Stomach smooth muscle (tissue), 2 donors: ENCODE measurements around the gene KLF16.
"Not testable (repeated sequence)": the region's sequence is repeated elsewhere in the genome, so short reads cannot be mapped to it uniquely, and the experiment has no call there.

Source experiments
- H3K27ac ChIP-seq: one replicate; pipeline ENCODE4 v1.7.0; 2013; ENCODE audit warnings: mild to moderate bottlenecking, low read length, inconsistent platforms
- H3K27me3 ChIP-seq, 2 donors: one replicate each; pipeline ENCODE4 v1.7.0; 2013; ENCODE audit warnings: low read length in 2 of 2; ENCODE audit not compliant: insufficient read depth in 2 of 2, control insufficient read depth in 1 of 2
- H3K36me3 ChIP-seq, 2 donors: one replicate each; pipeline ENCODE4 v1.7.0; 2013; ENCODE audit warnings: low read length in 2 of 2; ENCODE audit not compliant: control insufficient read depth in 2 of 2, insufficient read depth in 2 of 2
- H3K4me1 ChIP-seq: one replicate; pipeline ENCODE4 v1.7.0; 2013; ENCODE audit warnings: low read length; ENCODE audit not compliant: control insufficient read depth, insufficient read depth
- H3K4me3 ChIP-seq, 2 donors: one replicate each; pipeline ENCODE4 v1.7.0; 2013; ENCODE audit warnings: low read length in 2 of 2
- H3K9ac ChIP-seq, 2 donors: one replicate each; pipeline ENCODE4 v1.7.0; 2013; ENCODE audit warnings: low read length in 2 of 2, mild to moderate bottlenecking in 1 of 2
- H3K9me3 ChIP-seq, 2 donors: one replicate each; pipeline ENCODE4 v1.7.0; 2013; ENCODE audit warnings: low read length in 2 of 2; ENCODE audit not compliant: control insufficient read depth in 2 of 2
- donor health status: healthy.
- donor health status: Pancreatic carcinoma.

Gene KLF16

DNA sequence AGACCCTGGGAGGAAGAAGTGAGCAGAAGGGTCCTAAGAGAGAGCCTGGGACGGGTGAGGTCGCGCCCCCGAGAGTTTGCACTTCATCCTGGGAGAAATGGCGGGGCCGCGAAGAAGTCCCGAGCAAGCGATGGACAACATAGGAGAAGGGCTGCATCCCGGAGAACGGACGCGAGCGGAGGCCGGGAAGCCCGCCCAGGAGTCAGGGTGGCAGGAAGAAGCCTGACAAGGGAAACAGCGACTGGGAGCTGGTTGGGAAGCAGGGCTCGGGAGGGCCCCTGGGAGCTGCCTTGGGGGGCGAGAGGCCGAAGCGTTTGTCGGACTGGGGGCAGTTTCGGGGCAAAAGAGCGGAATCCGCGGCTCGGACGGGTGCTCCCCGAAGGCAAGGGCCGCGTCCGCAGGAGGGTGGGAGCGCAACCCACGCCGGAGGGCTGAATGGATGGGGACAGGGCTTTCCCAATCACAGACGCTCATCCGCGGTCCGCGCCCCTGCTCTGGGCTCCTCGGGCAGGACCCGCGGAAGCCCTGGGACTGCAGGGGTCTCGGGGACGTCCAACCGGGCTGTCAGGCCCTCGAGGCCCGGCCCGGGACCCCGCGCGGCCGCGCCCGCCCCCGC is 21.4 kb upstream of the KLF16 start:
- Histone ChIP-seq H3K27ac (peak overlapping the region; percentile 41), H3K4me1 (peaks cover 34% of the 10 kb centered on the region)

DNA sequence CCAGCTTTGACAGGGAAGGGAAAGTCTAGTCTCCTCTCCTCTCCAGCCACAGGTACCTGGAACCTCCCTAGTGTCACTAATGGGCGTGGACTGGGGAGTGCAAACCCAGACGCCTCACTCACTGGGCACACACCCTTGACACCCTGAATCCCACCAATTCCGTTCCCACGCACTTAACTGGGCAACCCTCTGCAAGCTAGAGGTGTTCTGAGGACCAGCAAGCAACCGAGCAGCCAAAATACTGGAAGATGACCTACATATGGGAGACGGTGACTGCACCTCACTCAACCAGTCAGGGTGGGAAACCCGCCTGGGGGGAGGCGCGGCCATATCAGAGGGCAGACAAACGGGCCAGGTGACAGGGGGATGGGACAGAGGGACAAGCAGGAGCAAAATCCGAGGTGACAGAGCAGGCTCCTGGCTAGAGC is 20.9 kb upstream of the KLF16 start:
- peak overlapping the region; percentile 79 to 92 for H3K4me3 ChIP-seq
- H3K36me3 ChIP-seq: peaks cover 0 to 2% of the 10 kb centered on the region in 2 donors
- H3K9ac ChIP-seq: peak overlapping the region; percentile 82 to 83
- peak overlapping the region; percentile 41 for H3K27ac ChIP-seq
- peaks cover 34% of the 10 kb centered on the region for H3K4me1 ChIP-seq
- H3K9me3 ChIP-seq: no peaks in the 10 kb centered on the region
- no peaks in the 10 kb centered on the region for H3K27me3 ChIP-seq

More for the DNA sequence above, 21.4 kb upstream of the KLF16 start:
- no peaks in the 10 kb centered on the region for H3K27me3 ChIP-seq
- H3K36me3 ChIP-seq: peaks cover 0 to 2% of the 10 kb centered on the region in 2 donors
- peak overlapping the region; percentile 82 to 83 for H3K9ac ChIP-seq
- no peaks in the 10 kb centered on the region for H3K9me3 ChIP-seq
- peak overlapping the region; percentile 79 to 92 for H3K4me3 ChIP-seq

DNA sequence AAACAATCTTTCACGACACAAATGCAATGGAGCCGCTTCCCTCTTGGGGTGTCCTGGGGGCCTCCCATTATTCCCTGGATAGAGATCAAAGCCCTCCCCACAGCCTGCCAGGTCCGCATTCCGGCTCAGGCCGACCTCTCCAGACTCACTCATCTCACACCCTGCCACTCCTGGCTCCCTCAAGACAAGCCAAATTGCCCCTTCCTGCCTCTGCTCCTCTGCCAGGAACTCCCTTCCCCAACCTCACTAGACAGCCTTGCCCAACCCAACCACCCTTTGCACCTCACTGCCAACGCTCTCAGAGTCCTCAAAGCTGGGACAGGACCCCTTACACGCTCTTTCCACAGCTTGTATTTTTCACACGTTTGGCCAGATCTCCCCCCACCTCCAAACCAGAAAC is 20.4 kb upstream of the KLF16 start:
- Histone ChIP-seq H3K9me3 (no peaks in the 10 kb centered on the region), H3K4me3 (peak overlapping the region; percentile 79 to 92), H3K36me3 (peaks cover 0 to 2% of the 10 kb centered on the region in 2 donors), H3K4me1 (peaks cover 34% of the 10 kb centered on the region), H3K27me3 (no peaks in the 10 kb centered on the region), H3K27ac (no peak overlapping the region), H3K9ac (peak overlapping the region; percentile 82 to 83)

DNA sequence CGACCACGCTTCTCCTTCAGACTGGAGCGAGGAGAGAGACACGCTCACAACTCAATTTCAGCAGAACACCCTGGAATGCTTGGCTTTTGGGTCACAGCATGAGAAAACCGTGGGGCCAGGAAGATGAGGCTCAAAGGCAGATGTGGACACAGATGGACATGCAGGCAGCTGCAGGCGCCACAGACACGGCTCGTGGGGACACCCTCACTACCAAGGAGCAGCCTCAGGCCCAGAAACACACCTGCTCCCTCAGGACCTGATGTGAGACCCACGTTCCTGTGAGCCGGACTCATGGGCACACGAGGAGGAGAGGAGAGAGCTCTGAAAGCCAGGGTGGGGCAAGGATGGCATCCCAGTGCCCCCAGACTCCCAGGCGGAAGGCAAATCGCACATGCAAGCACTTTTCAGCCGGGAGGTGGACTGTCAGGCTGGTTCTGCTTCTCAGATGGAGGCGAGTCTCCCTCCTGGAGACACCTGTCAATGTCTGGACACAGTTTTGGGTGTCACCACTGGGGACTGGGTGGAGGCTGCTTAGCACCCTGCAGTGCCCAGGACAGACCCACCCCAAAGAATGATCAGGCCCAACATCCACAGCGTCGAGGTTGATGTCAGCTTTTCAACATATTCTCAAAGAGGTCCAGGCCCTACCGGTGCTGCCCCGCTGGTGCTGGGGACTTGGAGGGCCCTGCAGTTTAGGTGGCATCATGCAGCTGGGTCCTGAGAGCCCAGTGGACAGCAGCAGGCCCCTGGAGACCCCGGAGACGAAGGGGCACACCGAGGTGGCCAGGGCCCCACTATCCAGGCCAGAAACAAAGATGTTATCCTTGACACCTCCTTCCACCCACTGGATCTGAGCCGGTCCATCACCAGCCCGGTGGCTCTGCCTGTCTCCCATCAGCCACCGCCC is 19.7 kb upstream of the KLF16 start:
- Histone ChIP-seq H3K9me3 (no peaks in the 10 kb centered on the region), H3K4me3 (peak overlapping the region; percentile 40 to 92), H3K27ac (no peak overlapping the region), H3K4me1 (peaks cover 34% of the 10 kb centered on the region), H3K36me3 (peaks cover 0 to 2% of the 10 kb centered on the region in 2 donors), H3K9ac (peak overlapping the region; percentile 82 to 83), H3K27me3 (no peaks in the 10 kb centered on the region)

DNA sequence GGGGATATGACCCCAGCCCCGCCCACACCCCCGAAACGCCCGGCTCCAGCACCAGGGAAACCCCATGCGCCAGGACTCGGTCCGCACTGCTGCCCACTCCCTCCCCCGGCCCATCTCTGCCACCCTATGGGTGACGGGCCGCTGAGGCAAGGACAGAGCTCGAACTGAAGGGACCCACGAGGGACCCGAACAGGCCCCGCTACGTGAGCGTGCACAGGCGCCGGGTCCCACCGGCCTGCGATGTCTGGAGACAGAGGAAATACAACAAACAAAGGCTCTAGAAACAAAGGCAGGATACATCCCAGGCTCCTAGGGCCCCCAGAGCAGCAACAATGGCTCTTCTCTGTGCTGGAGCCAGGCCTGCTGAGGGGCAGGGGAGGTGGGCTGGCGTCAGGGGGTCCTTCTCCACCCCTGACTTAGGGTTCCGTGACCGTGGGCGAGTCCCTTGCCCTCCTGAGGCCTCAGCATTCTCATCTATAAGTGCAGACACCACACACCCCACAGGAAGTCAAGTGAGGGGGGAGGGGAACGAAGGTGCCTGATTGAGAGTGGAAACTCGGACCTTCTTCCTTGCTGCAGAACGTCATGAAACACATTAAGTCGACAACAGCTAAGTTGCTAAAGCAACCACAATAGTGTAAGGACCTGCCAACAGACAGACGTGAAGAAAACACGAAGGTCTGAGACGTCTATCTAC is 18.9 kb upstream of the KLF16 start:
- Histone ChIP-seq H3K27ac (no peak overlapping the region), H3K4me3 (peak overlapping the region in 1 of 2 donors; percentile 15), H3K9me3 (no peaks in the 10 kb centered on the region), H3K27me3 (no peaks in the 10 kb centered on the region), H3K9ac (no peak overlapping the region), H3K4me1 (peaks cover 34% of the 10 kb centered on the region), H3K36me3 (peaks cover 0 to 2% of the 10 kb centered on the region in 2 donors)

DNA sequence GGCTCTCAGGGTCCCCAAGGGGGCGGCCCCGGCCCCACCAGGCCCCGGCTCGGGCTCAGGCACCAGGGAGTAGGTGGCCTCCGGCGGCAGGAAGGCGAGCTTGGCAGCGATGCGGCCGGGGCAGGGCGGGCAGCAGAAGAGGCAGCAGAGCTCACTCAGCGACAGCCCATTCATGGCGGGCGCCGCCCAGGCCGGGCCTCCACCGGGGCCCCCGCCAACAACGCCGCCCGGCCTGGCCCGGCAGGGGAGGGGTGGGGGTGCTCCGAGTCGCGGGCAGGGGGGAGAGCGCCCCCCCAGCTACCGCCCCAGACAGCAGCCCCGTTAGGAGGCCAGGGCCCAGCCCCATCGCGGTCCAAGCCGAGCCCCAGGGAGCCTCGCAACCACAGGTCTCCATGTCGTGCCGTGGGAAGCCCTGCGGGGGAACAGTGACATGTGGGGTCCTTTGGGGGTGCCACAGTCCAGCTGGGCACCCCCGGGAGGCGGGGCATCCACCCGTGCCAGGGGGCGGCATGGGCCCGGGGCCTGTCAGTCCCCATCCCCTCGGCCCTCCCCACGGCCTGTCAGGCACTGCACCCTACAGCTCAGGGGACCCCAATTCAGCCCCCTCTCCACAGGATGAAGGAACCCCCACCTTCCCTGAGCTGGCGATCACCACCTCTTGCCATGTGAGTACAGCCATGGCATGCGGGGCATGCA is 18.2 kb upstream of the KLF16 start:
- not testable (repeated sequence) for H3K9ac ChIP-seq, H3K27me3 ChIP-seq, H3K4me3 ChIP-seq, H3K27ac ChIP-seq, H3K36me3 ChIP-seq, H3K9me3 ChIP-seq
- H3K4me1 ChIP-seq: peaks cover 36% of the 10 kb centered on the region

DNA sequence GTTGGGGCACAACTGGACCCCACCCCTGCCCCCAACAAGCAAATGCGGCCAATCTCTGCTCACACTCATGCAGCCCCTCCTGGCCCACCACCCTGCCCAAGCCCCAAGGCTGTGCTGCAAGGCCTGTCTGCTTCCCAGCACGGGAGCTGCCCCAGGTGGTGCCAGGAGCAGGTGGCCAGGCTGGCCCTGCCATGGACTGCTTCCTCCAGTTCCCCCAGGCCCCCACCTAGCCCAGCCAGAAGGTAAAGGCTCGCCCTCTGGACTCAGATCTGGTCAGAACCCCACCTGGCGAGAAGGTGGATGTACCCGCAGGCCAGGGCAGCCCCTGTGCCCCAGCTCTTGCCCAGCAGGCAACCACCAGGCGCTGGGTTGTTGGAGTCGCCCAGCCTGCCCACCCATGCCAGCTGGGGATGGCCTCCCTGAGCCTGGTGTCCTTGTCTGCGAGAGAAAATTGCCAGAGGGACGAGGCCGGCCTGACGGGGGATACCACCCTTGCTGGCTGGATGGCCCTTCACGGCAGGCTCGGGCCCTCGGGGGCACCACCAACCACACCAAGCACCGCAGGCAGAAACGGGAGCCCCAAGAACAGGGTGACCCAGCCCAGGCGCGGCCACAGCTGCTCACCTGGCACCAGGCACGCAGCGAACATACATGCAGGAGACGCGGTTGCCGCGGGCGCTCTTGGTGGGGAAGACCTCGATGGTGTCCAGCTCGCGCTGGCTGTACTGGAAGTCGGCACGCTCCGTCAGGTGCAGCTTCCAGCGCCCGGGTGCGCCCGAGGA is 17.4 kb upstream of the KLF16 start:
- no peaks in the 10 kb centered on the region for H3K9me3 ChIP-seq
- H3K4me1 ChIP-seq: peaks cover 43% of the 10 kb centered on the region
- H3K36me3 ChIP-seq: peaks cover 0 to 2% of the 10 kb centered on the region in 2 donors
- no peak overlapping the region for H3K27ac ChIP-seq
- no peak overlapping the region for H3K9ac ChIP-seq
- H3K27me3 ChIP-seq: no peaks in the 10 kb centered on the region
- no peak overlapping the region for H3K4me3 ChIP-seq

DNA sequence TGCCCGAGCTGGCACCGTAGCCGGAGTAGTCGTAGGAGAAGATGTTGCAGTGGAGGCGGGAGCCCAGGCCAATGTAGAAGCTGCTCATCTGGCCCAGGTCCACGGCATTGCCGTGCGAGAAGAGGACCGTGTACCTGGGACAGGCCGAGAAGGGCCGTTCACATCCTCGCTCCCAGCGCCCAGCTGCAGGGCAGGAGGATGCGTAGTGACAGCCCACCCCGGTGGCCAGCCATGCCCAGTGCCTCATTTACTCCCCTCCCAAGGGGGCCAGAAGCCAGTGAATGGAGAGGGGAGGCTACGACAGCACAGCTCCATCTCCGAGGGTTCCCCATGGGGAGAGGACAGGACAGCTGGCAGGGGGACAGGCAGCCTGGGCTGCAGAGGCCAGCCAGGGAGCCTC is 16.6 kb upstream of the KLF16 start:
- not testable (repeated sequence) for H3K4me3 ChIP-seq, H3K27ac ChIP-seq, H3K9ac ChIP-seq

DNA sequence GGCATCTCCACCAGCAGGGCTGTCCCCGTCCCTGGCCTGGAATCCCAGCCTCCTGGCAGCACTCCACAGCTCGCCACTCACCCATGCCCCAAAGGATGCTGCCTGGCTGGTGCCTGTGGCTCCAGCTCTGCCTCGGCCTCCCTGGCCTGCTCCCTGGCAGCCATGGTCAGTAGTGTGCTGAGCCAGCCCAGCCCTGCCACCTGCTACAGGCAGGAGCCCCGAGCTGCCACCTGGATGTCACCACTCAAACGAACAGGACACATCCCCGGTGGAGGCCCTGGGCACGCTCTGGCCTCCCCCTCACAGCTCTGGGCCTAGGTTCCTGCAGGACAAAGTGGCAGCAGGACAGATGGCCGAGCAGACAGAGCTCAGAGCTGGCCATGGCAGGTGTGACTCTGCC is 15.2 kb upstream of the KLF16 start:
- H3K27me3 ChIP-seq, H3K9ac ChIP-seq, H3K4me3 ChIP-seq, H3K36me3 ChIP-seq, H3K9me3 ChIP-seq, H3K27ac ChIP-seq: not testable (repeated sequence)
- peaks cover 47% of the 10 kb centered on the region for H3K4me1 ChIP-seq

More for the DNA sequence above, 16.6 kb upstream of the KLF16 start:
- not testable (repeated sequence) for H3K27me3 ChIP-seq, H3K9me3 ChIP-seq, H3K36me3 ChIP-seq
- H3K4me1 ChIP-seq: peaks cover 51% of the 10 kb centered on the region

DNA sequence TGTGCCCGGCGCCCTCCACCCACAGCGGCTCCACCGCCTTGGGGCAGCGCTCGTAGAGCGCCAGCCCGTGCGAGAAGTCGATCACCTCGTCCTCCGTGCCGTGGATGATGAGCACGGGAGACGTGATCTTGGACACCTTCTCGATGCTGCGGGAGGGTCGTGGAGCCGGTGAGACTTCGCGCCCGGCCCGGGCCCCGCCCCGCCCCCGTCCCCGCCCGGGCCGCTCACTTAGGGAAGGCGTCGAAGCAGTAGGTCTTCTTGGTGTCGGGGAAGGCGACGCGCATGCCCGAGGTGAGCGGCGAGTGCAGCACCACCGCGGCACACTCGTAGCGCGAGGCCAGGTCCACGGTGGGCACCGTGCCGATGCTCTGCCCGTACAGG is 13.9 kb upstream of the KLF16 start:
- not testable (repeated sequence) for H3K27ac ChIP-seq, H3K4me3 ChIP-seq, H3K27me3 ChIP-seq, H3K9ac ChIP-seq, H3K9me3 ChIP-seq, H3K36me3 ChIP-seq
- peaks cover 47% of the 10 kb centered on the region for H3K4me1 ChIP-seq
